GM21447 (cell line): ENCODE results near the gene JAK1.
"Not testable (repeated sequence)": the region's sequence is repeated elsewhere in the genome, so short reads cannot be mapped to it uniquely, and the experiment has no call there.

Experiments
- ATAC-seq: cut with Tn5 transposase; IDR thresholded peaks from one replicate; pipeline ENCODE4 v1.9.1; 2021; ENCODE audit not compliant: unreplicated experiment

The JAK1 gene

DNA sequence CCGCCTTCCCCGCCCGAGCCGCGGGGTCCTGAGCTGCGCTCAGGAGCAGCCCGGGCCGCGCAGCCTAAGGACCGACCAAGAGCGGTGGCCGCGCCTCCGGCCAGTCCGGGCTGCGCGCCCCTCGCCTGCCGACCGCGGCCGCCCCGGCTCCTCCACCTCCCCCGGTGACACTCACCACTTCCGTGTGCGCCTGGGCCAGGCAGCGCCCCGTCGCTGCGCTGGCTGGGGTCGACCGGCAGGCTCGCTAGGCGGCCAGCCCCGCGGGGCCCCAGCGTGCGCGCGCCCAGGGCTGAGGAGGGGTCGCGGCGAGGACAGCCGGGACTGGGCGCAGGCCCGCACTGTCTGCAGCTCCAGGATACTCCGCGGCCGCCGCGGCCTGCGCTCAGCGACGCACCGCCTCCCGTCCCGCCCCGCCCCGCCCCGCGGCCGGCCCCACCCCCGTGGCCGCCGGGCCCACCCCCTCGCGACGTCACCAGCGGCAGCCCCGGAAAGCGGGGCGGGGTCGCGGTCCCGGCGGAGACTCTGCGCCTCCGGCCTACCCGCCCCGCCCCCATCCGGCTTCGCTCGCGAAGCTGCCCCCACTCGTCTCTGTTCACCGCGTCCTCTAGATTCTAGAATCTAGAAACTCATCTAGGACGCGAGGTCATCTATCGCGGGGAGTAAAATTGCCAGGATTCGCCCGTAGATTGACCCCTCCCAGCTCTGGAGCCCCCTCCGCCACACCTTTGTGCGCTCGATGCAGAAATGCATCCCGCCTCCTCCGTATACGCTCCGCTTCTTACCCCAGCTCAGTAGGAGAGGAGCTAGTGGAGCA is at the start of gene JAK1:
TSS of gene JAK1 (minus strand) at position 392 of the 814 bp plus-strand sequence. CDS start 80,285 bp downstream, outside the sequence.
- peak; percentile 67 for ATAC-seq

DNA sequence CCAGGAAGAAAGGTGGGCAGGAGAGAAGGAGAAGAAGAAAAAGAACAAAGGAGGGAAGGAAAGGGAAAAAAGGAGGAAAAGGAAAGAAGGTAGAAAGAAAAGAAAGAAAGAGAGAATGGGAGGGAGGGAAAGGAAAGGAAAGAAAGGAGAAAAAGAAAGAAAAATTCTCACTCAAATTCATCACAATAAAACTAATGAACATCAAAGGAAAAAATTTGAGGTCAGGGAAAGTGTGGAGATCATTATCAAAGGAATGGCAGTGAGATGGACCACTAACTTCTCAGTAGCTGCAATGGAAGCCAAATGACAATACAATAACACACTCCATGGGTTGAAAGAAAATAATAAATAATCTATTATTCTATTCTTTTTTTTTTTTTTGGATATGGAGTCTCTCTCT is 48.0 kb upstream of the JAK1 start:
- ATAC-seq, result no peak

DNA sequence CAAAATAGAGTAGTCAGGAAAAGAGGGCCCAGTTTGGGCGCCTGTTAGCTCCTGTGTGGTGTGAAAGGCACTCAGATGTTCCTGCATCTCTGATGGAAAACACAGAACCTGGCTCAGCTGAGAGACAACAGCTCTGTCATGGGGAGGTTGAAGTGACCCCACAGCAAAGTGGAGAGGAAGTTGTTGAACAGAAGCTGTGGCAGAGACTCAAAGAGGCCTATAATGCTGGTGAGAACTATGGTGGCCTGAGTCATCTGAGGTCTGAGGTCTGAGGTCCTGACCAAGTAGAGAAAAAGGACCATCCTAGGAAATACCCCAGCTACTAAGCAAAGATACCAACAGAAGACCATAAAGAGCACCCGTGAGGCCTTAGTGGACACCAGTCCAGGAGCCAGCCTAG is 45.6 kb upstream of the JAK1 start:
- no peak for ATAC-seq

DNA sequence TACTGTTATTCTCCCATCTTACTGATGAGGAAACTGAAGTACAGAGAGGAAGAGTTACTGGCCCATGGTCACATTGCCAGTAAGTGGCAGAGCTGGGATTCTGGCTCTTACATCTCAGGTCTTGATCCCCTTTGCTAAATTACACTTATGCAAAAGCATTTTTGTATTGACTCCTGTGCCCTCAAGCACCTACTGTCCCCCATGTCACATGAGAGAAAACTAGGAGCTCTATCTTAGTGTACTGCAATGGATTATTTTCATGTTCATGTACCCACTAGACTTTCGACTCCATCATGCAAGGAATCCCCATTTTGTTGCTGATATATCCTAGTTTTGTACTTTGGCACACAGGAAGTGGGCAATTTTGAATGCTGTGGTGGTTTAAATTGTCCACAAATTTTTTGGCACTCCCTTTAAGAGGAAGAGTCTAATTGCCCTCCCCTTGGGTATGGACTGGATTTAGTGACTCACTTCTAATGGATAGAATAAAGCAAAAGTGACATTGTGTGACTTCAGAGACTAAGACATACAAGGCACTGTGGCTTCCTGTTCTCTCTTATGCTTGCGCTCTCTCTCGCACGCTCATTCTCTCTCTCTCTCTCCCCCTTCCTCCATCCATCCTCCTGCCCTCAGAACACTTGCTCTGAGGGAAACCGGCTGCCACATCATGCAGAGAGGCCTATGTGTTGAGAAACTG is 43.5 kb upstream of the JAK1 start:
- no peak for ATAC-seq

DNA sequence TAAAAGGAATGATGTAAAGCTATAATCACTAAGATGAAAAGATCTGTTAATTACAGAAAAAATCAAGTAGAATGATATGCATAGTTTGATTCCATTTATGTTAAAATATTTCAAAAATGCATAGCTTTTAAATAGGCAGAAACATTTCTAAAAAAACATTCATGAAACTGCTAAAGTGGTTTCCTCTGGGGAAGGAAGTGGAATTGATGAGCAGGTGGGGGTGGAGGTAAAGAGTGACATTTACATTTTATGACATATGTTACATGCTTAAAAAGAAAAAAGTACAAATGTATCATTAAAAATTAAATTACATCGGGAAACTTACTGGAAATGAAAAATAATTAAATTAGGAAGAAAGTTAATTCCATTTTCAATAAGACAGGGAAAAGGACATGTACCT is 42.8 kb upstream of the JAK1 start:
- no peak for ATAC-seq

DNA sequence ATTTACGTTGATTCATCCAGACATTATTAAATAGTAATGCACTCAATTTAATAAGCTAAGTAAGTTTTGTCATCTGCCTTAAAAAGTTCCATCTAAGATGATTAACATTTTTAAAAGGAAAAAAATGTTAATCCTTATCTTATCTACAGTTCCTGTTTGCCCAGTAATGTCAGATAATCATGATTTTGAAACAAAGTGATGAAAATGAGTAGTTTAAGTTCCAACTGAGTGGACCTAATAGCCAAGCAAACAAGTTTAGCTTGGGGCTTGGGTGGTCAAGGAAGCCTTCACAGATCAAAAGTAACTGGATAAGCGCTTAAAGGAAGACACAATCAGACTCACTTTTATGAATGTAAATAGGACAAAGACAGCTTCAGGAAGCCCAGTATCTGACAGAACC is 40.5 kb upstream of the JAK1 start:
- ATAC-seq, result no peak

DNA sequence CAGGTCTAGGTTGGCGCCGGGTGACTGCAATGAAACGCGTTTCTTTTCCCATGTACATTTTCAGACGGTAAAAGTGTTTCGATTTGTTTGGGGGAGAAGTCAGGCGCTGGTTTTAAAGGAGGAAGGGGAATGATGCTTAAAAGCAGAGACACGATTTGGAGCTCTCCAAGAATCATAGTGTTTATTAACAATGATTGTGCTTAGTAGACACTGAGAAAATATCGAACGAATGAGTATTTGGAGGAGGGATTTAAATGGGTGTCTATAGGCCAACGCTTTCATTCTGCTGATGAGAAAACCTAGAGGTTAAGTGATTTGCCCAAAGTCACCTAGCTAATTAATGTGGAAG is 36.9 kb upstream of the JAK1 start:
- ATAC-seq, result no peak

DNA sequence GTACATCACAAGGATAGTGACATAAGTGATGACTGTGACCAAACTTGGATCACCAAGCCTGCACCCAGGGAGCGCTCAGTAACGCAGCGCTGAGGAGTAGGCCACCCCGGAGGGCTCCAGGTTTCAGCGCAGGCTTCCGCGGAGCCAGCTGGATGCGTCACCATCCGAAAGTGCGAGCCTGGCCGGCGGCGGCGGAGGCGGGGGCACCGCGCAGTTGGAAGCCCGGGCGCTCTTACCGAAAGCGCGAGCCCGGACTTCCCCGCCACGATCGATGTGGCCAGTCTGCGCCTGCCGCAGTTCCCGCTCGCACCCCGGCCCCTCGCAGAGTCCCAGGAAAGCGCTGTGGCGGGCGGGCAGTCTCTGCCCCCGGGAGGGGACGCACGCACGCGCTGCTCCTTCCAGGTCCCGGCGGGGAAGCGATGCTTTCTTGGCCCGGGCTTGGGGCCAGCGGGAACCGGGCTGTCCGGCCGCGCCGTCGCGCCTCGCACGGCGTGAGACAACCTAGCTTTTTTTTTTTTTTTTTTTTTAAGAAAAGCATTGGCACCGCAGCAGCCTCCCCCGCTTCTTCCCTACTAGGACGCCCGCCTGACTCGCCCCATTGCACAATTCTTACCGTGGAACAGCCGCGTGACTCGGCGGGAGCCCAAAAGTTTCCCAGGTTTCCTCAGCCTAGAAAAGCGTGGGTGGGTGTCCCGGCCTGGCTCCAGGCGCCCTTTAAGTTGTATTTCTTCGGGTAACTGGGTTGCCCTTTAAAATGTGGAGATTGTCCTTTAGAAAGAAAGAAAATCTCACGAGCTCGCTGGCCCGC is 36.4 kb upstream of the JAK1 start:
- peak; percentile 76 for ATAC-seq

DNA sequence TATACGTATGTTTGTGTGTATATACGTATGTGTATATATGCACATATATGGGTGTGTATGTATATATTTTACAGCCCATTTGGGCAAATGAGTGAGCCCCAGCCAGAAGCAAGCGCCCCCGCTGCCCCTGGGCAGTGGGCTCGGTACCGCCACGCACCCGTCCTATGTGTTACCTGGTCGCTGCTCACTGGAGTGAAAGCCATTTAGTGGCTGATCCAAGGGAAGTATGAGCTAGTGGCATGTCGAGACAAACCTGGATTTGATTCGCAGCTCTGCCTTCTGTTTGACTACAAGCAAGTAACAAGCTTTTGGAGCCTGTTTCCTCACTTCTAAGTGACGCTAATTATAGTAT is 35.8 kb upstream of the JAK1 start:
- ATAC-seq, result no peak

DNA sequence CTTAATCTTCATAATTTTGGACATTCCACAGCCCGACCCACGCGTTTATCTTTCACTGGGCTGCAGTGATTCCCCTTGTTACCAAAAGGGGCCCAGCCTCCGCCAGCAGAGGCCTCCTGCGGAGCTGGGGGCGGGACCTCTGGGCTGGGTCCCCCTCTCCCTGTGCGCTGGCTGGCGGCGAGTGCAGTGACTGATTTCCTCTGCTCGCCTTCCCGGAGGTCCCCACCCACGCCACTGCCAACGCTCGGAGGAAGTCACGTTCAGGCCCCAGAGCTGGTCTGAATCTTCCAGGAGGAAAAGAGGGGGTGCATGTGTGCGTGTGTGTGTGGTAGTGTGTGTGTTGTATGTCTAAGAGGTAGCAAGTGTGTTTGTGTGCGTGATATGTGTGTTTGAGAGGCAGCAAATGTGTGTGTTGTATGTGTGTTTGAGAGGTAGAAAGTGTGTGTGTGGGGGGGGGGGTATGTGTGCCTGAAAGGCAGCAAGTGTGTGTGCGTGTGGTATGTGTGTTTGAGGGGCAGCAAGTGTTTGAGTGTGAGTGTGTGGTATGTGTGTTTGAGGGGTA is 35.0 kb upstream of the JAK1 start:
- ATAC-seq, result no peak

DNA sequence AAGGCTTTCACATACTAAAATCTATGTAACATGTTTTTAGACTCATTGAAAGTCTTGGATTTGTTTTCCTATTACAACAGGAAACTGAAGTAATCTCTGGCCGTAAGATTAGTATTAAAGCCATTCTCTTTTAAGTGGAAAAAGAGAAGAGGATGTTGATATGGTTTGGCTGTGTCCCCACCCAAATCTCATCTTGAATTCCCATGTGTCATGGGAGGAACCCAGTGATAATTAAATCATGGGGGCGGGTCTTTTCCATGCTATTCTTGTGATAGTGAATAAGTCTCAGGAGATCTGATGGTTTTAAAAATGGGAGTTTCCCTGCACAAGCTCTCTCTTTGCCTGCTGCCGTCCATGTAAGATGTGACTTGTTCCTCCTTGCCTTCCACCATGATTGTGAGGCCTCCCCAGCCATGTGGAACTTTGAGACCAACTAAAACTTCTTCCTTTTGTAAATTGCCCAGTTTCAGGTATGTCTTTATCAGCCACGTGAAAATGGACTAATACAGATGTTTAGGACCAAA is 32.1 kb upstream of the JAK1 start:
- ATAC-seq, result not testable (repeated sequence)

DNA sequence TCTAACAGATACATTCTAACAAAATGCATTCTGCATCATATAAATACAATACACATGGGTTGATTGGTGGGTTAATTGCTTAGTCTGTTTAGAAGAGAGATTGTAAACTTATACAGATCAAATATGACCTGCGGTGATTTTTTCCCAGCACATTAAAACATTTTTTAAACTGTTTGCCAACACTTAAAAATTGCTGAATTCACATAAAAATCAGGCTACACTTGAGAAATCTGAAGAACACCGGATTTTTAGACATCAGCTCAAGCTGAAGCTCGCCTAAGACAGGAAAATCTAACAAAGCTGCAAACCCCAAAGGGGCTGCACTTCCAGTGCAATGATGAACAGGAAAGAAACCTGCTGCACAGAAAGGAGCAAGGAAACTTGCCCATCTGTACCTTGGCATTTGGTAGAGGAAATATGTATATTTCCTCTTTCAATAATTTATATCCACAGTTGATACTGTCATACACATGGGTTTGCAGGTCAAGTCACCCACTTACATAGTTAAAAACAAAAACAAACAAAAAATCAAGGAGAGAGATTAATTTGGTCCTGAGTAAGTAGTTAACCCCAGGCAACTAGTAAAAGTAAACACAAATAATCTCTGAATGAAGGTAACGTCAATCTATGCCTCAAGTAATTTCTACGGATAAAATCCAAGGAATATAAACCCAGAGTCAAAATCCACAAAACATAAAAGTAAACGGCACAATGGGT is 30.4 kb upstream of the JAK1 start:
- ATAC-seq, result no peak

DNA sequence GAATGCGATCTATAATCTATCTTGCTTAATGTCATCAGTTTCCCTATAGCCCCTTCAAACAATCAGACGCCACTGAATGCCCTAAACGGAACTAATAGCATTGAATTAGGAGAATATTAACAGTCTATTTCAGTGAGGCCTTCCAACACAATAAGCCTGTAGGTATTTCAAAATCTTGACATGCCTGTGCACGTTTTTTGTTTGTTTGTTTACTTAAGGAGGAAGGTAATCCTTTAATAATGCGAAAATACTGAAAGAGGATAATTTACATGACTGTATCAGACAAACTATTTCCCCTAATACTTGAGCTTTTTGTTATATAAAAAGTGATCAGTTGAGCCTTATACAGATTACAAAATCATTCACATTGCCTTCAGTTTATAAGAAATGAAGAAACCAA is 29.0 kb upstream of the JAK1 start:
- no peak for ATAC-seq

DNA sequence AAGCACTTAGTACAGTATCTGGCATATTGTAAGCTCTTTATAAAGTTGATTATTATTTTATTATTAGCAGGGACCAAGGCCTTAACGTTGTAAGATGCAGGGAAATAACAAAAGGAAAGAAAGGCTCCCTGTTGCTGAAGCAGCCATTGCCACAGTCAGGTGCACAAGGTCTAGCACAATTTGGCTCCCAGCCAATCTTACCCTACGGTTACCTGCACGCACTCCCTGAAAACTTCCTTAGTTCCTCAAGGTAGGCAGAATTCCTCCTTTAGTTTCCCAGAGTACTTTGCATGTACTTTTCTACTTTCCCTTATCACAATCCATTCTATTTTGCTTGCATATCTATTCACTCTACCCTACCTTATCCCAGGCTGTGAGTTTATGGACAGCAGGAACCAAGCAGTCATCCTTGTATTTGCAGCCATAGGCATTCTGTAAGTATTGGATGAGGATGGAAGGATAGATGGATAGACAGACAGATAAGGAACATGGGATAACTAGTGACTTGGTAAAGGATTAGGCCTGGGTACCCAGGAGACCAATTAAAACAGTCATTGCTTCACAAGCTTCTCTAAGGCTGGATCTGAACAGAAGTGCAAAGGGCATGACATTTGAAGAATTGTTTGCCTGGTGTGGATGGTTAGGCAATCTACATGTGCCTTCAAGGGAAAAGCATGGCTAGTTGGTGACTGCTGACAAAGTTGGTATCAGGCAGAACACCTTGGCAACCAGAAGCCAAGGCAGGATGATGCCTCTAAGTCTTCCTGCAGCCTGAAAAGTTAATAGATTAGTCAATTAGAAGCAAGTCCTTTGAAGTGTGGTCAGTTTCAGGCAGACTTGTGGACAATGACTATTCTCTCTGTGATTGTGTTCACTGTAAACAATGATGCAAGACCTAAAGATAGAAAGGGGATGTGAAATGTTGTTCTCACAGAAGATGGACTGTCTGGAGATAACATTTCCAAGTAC is 20.8 kb upstream of the JAK1 start:
- peak; percentile 99 for ATAC-seq

DNA sequence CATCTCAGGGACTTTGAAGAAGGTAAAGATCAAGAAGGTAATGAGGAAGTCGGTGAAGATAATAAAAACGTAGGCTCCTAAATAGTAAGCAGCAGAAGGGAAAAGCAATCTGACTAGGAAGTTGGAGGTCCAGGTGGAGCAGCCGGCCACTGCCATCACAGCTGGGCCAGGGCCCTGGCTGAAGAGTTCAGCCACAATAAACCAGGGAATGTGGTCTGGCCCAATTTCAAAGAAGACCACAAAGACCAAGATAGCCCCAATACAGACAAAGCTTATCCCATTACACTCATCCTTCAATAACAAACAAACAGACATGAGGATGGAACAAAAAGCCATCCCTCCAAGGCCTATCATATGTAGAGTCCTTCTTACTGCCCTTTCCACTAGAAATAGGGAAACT is 18.4 kb upstream of the JAK1 start:
- ATAC-seq, result no peak

DNA sequence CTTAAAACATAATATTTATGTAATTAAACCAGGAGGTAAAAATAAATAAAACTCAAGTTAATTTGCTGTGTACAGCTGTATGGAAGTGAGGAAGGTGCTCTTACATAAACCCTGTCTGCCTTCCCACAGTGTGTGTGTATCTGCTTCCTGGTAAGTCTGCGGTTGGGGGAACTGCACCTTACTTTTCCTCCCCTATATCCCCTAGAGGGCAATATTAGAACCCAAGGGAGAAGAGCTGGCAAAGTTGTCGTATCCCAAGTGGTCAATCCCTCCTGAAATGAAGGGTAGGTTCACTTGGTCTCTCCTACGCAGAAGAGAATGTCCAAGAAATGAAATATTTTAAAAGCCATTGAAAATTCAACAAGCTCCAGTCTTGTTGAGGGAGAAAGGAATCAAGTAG is 17.8 kb upstream of the JAK1 start:
- no peak for ATAC-seq

DNA sequence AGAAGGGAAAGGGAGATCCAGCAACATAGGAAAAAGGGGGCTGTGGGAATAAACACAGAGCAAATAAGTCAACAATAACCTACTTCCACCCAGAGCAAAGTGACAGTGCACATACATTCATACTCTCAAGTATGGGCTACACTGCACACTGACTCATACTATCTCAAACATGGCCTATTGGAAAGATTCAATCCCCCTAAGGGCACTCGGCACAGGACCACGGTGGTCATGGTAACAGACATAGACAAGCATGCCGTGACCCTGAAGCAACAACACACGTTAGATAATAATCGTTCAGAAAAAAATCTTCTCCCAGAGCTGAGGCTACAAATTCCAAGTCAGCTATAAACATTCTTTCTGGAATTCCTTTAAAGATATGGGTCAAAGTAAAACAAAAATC is 16.8 kb upstream of the JAK1 start:
- no peak for ATAC-seq

DNA sequence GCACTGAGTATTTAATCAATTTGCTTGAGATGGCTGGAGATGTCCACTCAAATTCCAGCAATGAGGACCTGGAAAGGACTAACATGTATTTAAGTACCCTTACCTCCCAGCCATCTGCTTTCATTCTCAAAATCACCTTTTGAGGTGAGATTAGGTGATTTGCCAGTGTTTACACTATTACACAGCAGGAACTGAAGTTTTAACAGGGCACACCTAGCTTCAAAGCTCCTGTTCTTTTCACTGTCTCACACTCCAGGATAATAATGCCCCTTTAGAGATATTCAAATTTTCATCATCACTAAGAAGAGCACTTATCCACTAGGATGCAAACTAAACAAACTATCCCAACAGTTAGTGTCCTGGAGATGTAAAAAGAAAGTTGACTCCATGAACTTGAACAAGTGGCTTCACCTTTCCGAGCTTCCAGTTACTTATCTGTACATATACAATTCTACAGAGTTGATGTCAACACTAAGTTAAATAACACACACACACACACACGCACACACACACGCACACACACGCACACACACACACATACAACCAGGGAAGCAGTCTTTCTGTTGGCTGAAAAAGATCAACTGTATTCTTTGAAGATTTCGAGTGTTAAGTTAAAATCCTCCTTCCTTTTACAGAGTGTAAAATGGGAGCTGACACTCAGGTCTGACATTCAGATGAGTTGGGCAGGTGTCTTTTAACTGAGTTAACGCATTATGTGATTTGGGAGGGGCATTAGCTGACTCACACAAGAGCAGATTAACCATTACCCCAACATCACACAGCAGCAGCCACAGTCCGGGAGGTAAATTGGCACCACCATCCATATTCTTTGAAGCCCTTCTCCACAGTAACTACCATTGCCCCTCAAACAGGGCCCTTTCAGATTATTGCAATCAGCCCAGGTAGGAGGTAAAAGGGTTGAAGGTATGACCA is 15.5 kb upstream of the JAK1 start:
- ATAC-seq, result no peak
